H1 (cell line): Measurements from ENCODE around the gene INA. TPM values are rescaled to one million over a fixed set of nuclear protein-coding genes. Genes with fewer than 3 reads are reported as not detected.

Source experiments
- CHD7 ChIP-seq: fragments of 300-600 bp; sonication (generic); IDR thresholded peaks from 2 replicates; pipeline ENCODE4 v1.7.1; 2012; ENCODE audit warnings: low read length, moderate library complexity, mild to moderate bottlenecking, inconsistent platforms; ENCODE audit not compliant: insufficient replicate concordance
- MAFK ChIP-seq: IDR thresholded peaks from 2 replicates; pipeline ENCODE4 v1.6.1; 2012; ENCODE audit warnings: low read depth, mild to moderate bottlenecking, improper control_type of control experiment, low read length
- POU5F1 ChIP-seq: IDR thresholded peaks from 2 replicates; pipeline ENCODE4 v1.6.1; 2011; ENCODE audit warnings: low read depth, mild to moderate bottlenecking, low read length, moderate library complexity
- RNF2 ChIP-seq: fragments of 200-900, 300-1000 bp; sonication (generic); IDR thresholded peaks from 2 replicates; pipeline ENCODE4 v1.7.1; 2016; ENCODE audit warnings: borderline replicate concordance, low read depth, mild to moderate bottlenecking, antibody characterized with exemption, low read length; ENCODE audit not compliant: poor library complexity, severe bottlenecking; ENCODE audit errors: missing control alignments
- polyA plus RNA-seq, 7 experiments: library from polyadenylated mRNA; depleted of rRNA in 3 of 7; stranded (reverse) in 5 of 7; unstranded in 2 of 7; fragments of >200 nt in 5 of 7; fragments of 200-250 nt in 2 of 7; gene quantifications; 1 replicate in 5 of 7; 2 replicates in 1 of 7; 4 replicates in 1 of 7; pipeline versions ENCODE4 v1.2.1 to v1.2.3, GENCODE V29; 2011 to 2013; ENCODE audit warnings: missing spikeins in 2 of 7, mixed read lengths in 2 of 7
- total RNA-seq: library from RNA; stranded (reverse); fragmentation: NEBNext Ultra II Directional; extraction: Animal tissue kit (Norgen Biotek cat#: 25700); gene quantifications from 2 replicates; pipeline ENCODE4 v1.2.1, GENCODE V29; 2021

Gene INA
- total and polyA plus RNA-seq, 2 of the 8 experiments (the other 6 are each of a cell fraction or from before 2014, with no cell fraction given) = 17.1 to 18.1 TPM

- TF ChIP-seq CHD7 (no peak), MAFK (no peak), RNF2 (no peak), POU5F1 (no peak)
- TF ChIP-seq, all 59 proteins: peak for 0
Observed at GRCh38 chr10:103284170-103284569, 7.2 kb downstream of the INA start (continued).
